T-cell (primary cell): ENCODE results near the gene IQSEC3. TPM values are rescaled to one million over a fixed set of nuclear protein-coding genes. Genes with fewer than 3 reads are reported as not detected.
"Not testable (repeated sequence)": the region's sequence is repeated elsewhere in the genome, so short reads cannot be mapped to it uniquely, and the experiment has no call there.

Experiments used
- ATAC-seq, 4 experiments: fragments of 200-7000 bp in 3 of 4; fragments of 150-1000 bp in 1 of 4; cut with Tn5 transposase; replicated peaks in 1 of 4; 1 replicate in 3 of 4; 2 replicates in 1 of 4; pipeline ENCODE4 v1.10.0; 2021; ENCODE audit warnings: moderate library complexity in 3 of 4, mild to moderate bottlenecking in 2 of 4, moderate number of reproducible peaks in 1 of 4
- CTCF ChIA-PET, 2 donors: fragments of 300-600 bp; sonication (Branson Sonifier 250); formaldehyde crosslinking; loops; one replicate each; lab custom pipeline; 2022; ENCODE audit warnings: antibody characterized with exemption in 2 of 2; lab: Charles Lee
- POLR2A ChIA-PET, 2 donors: fragments of 300-600 bp; sonication (Branson Sonifier 250); formaldehyde crosslinking; loops; one replicate each; lab custom pipeline; 2022; ENCODE audit warnings: antibody characterized with exemption in 2 of 2; lab: Charles Lee
- DNase-seq, 35 experiments: peaks; one replicate each; pipeline versions ENCODE4 v3.0.0 to v3.0.0-alpha.2; 2013 to 2023
- H3K27ac ChIP-seq: one replicate; pipeline ENCODE4 v1.5.1; 2013; ENCODE audit warnings: low read length
- H3K27me3 ChIP-seq, 2 experiments: replicated peaks in 1 of 2; 1 replicate in 1 of 2; 2 replicates in 1 of 2; pipeline versions ENCODE4 v1.6.1 to v1.7.0; 2013; ENCODE audit warnings: low read length in 1 of 2, mixed read lengths in 1 of 2; ENCODE audit not compliant: control insufficient read depth in 2 of 2, insufficient read depth in 2 of 2; ENCODE audit errors: extremely low read depth in 1 of 2
- H3K36me3 ChIP-seq, 2 donors: 1 replicate in 1 of 2; 2 replicates in 1 of 2; pipeline versions ENCODE4 v1.6.1 to v1.7.0; 2013; ENCODE audit warnings: low read length in 1 of 2; ENCODE audit not compliant: control insufficient read depth in 2 of 2, insufficient read depth in 1 of 2; ENCODE audit errors: extremely low read depth in 1 of 2
- H3K4me1 ChIP-seq, 2 experiments: 1 replicate in 1 of 2; 2 replicates in 1 of 2; pipeline versions ENCODE4 v1.6.1 to v1.7.0; 2013; ENCODE audit warnings: low read length in 2 of 2, mixed read lengths in 1 of 2; ENCODE audit not compliant: insufficient read depth in 2 of 2, control insufficient read depth in 1 of 2; ENCODE audit errors: extremely low read depth in 1 of 2
- H3K4me3 ChIP-seq, 2 donors: 1 replicate in 1 of 2; 2 replicates in 1 of 2; pipeline versions ENCODE4 v1.5.1 to v1.7.0; 2013; ENCODE audit warnings: mild to moderate bottlenecking in 2 of 2, low read length in 1 of 2, moderate library complexity in 1 of 2; ENCODE audit not compliant: control insufficient read depth in 1 of 2; ENCODE audit errors: extremely low read depth in 1 of 2
- H3K9me3 ChIP-seq: 2 replicates; pipeline ENCODE4 v1.7.0; 2013
- H3K27ac Mint-ChIP-seq, 2 donors: one replicate each; pipeline ENCODE4 v1.8.0; 2020 to 2021; ENCODE audit warnings: mild to moderate bottlenecking in 2 of 2, mixed read lengths in 2 of 2
- H3K27me3 Mint-ChIP-seq, 2 donors: one replicate each; pipeline ENCODE4 v1.8.0; 2021 to 2022; ENCODE audit warnings: mixed read lengths in 2 of 2
- H3K36me3 Mint-ChIP-seq: one replicate; pipeline ENCODE4 v1.8.0; 2021; ENCODE audit warnings: mixed read lengths
- H3K4me1 Mint-ChIP-seq, 3 donors: one replicate each; pipeline ENCODE4 v1.8.0; 2020 to 2022; ENCODE audit warnings: mixed read lengths in 3 of 3, mild to moderate bottlenecking in 1 of 3
- H3K4me3 Mint-ChIP-seq, 3 donors: one replicate each; pipeline ENCODE4 v1.8.0; 2020 to 2022; ENCODE audit warnings: mild to moderate bottlenecking in 3 of 3, mixed read lengths in 3 of 3, moderate library complexity in 3 of 3
- H3K9me3 Mint-ChIP-seq, 3 donors: one replicate each; pipeline ENCODE4 v1.8.0; 2020 to 2022; ENCODE audit warnings: mixed read lengths in 3 of 3
- WGBS: methylation state at CpG from one replicate; pipeline ENCODE4 v1.1.5; 2013; ENCODE audit warnings: missing lambda C conversion rate; ENCODE audit not compliant: insufficient coverage; 5-methylcytosine and 5-hydroxymethylcytosine counted together
- total RNA-seq, 35 experiments: library from RNA in 6 of 35; stranded (reverse) in 6 of 35; fragments of 120-200 nt in 1 of 35; gene quantifications; one replicate each; pipeline versions ENCODE4 v1.2.1 to v1.2.4 and lab custom pipeline; 2013 to 2026

The IQSEC3 gene
- total RNA-seq, 5 donors from 2014 or later (not counting 1 experiment from before 2014, with no cell fraction given), result 0.30 to 7.3 (median 2.9) TPM

GRCh38 chr12:56683-57346, 9.8 kb upstream of the IQSEC3 start:
- H3K4me3 ChIP-seq, result no peak overlapping the region
- ATAC-seq (no peak), DNase-seq (no peak)
- Mint-ChIP-seq H3K27me3 (peaks cover 82 to 92% of the 10 kb centered on the region in 2 donors), H3K36me3 (peaks cover 3% of the 10 kb centered on the region), H3K27ac (no peak overlapping the region), H3K4me3 (no peak overlapping the region), H3K9me3 (peaks cover 25 to 40% (median 27%) of the 10 kb centered on the region in 3 donors), H3K4me1 (no peaks in the 10 kb centered on the region)
- H3K4me1 ChIP-seq, result no peaks in the 10 kb centered on the region
- H3K9me3 ChIP-seq, result no peaks in the 10 kb centered on the region
- H3K27ac ChIP-seq, result no peak overlapping the region
- H3K27me3 ChIP-seq, result peaks cover 8 to 42% of the 10 kb centered on the region in 2 experiments
- 55% methylated on average over 7 of the region's 7 CpGs for WGBS
- POLR2A ChIA-PET, result no interaction called here
- CTCF ChIA-PET, result no interaction called here
- H3K36me3 ChIP-seq, result no peaks in the 10 kb centered on the region

- no peaks in the 10 kb centered on the region for H3K4me1 ChIP-seq
- Mint-ChIP-seq H3K27me3 (peaks cover 84 to 87% of the 10 kb centered on the region in 2 donors), H3K4me3 (no peak overlapping the region), H3K27ac (no peak overlapping the region), H3K9me3 (peaks cover 25 to 41% (median 27%) of the 10 kb centered on the region in 3 donors), H3K36me3 (peaks cover 3% of the 10 kb centered on the region), H3K4me1 (no peaks in the 10 kb centered on the region)
- no peaks in the 10 kb centered on the region for H3K36me3 ChIP-seq
- H3K9me3 ChIP-seq, result no peaks in the 10 kb centered on the region
- ChIA-PET POLR2A (no interaction called here), CTCF (no interaction called here)
- DNase-seq (no peak), ATAC-seq (no peak)
- WGBS, result 81% methylated on average over 6 of the region's 7 CpGs
- no peak overlapping the region for H3K27ac ChIP-seq
- peaks cover 8 to 39% of the 10 kb centered on the region in 2 experiments for H3K27me3 ChIP-seq
- no peak overlapping the region for H3K4me3 ChIP-seq
Observed at GRCh38 chr12:57539-57938, 9.0 kb upstream of the IQSEC3 start.

- CTCF ChIA-PET, result no interaction called here
- Histone ChIP-seq H3K4me1 (no peaks in the 10 kb centered on the region), H3K27me3 (peaks cover 4 to 36% of the 10 kb centered on the region in 2 experiments), H3K4me3 (no peak overlapping the region), H3K27ac (no peak overlapping the region), H3K36me3 (no peaks in the 10 kb centered on the region), H3K9me3 (no peaks in the 10 kb centered on the region)
- no peak overlapping the region for H3K4me3 Mint-ChIP-seq
- peaks cover 3% of the 10 kb centered on the region for H3K36me3 Mint-ChIP-seq
- peaks cover 79 to 82% of the 10 kb centered on the region in 2 donors for H3K27me3 Mint-ChIP-seq
- no peaks in the 10 kb centered on the region for H3K4me1 Mint-ChIP-seq
- H3K9me3 Mint-ChIP-seq, result peaks cover 25 to 41% (median 27%) of the 10 kb centered on the region in 3 donors
- ATAC-seq (no peak), DNase-seq (no peak)
- POLR2A ChIA-PET, result no interaction called here
- H3K27ac Mint-ChIP-seq, result no peak overlapping the region
Observed at GRCh38 chr12:58832-59231, 7.7 kb upstream of the IQSEC3 start.

- H3K27ac ChIP-seq, H3K4me3 ChIP-seq, DNase-seq, H3K4me1 Mint-ChIP-seq, H3K9me3 ChIP-seq, POLR2A ChIA-PET, H3K27ac Mint-ChIP-seq, ATAC-seq, H3K27me3 ChIP-seq, H3K4me3 Mint-ChIP-seq, H3K36me3 Mint-ChIP-seq, CTCF ChIA-PET, H3K36me3 ChIP-seq, H3K4me1 ChIP-seq: not testable (repeated sequence)
- Mint-ChIP-seq H3K27me3 (peaks cover 62 to 67% of the 10 kb centered on the region in 2 donors), H3K9me3 (peaks cover 25 to 41% (median 27%) of the 10 kb centered on the region in 3 donors)
Observed at GRCh38 chr12:61845-62244, 4.7 kb upstream of the IQSEC3 start.

GRCh38 chr12:65491-66063, 990 bp upstream of the IQSEC3 start:
- not testable (repeated sequence) for H3K4me1 Mint-ChIP-seq
- WGBS, result no CpG with 5 or more reads among the region's 4 CpGs

GRCh38 chr12:66782-67504, 376 bp downstream of the IQSEC3 start:
- H3K27me3 Mint-ChIP-seq, result peaks cover 43 to 45% of the 10 kb centered on the region in 2 donors
- H3K4me1 Mint-ChIP-seq, H3K4me3 Mint-ChIP-seq, H3K36me3 Mint-ChIP-seq, H3K27me3 ChIP-seq, H3K27ac ChIP-seq, CTCF ChIA-PET, H3K4me1 ChIP-seq, H3K9me3 ChIP-seq, H3K36me3 ChIP-seq, H3K9me3 Mint-ChIP-seq, POLR2A ChIA-PET, H3K4me3 ChIP-seq, H3K27ac Mint-ChIP-seq: not testable (repeated sequence)
- 6% methylated on average over 18 of the region's 66 CpGs for WGBS
- ATAC-seq, result peak; percentile 84 to 88 (median 86)
- DNase-seq, result peak in 14 of 35 experiments; percentile 8 to 39 (median 20)

More at GRCh38 chr12:65491-66063, 990 bp upstream of the IQSEC3 start:
- H3K4me1 ChIP-seq, H3K27me3 ChIP-seq, H3K27ac ChIP-seq, H3K36me3 Mint-ChIP-seq, H3K4me3 ChIP-seq, H3K27ac Mint-ChIP-seq, H3K4me3 Mint-ChIP-seq, POLR2A ChIA-PET, DNase-seq, H3K36me3 ChIP-seq, CTCF ChIA-PET, H3K9me3 ChIP-seq, ATAC-seq: not testable (repeated sequence)
- Mint-ChIP-seq H3K9me3 (peaks cover 0 to 11% (median 3%) of the 10 kb centered on the region in 3 donors), H3K27me3 (peaks cover 46 to 50% of the 10 kb centered on the region in 2 donors)
